ENCODE data around the gene SPTBN2. TPM values are rescaled to one million over a fixed set of nuclear protein-coding genes. Genes with fewer than 3 reads are reported as not detected.

SPTBN2 gene
- total and polyA plus RNA-seq, 2 of the 8 experiments (the other 6 are each of a cell fraction or from before 2014, with no cell fraction given) = 19.1 to 69.0 TPM

DNA sequence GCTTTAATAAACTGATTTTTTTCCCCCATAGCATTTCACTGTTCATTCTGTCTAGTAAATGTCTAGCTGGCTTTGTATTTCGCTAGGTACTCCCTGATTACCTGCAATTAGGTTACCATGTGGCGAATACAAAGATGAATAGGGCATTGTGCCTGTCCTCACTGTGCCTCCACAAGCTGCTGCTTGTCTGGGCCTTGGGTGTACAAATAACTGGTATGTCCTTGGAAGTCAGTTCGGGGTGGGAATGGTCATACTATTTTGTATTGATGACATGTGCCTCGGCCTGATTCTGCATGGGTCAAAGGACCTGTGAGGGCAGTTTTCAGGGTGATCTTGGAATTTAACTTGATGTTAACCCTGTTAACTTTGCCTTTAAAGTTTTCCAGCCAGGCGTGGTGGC, 79.1 kb downstream of the SPTBN2 start (continued):
- no peak for TF ChIP-seq FOSL1 (IDR thresholded peaks at IDR 0.05; ENCODE audit: insufficient read depth, low read depth, low read length)
- no peak for TF ChIP-seq BCL11A (IDR thresholded peaks at IDR 0.05; ENCODE audit: low read depth in 2 of 2, low read length in 2 of 2)
- no peak for TF ChIP-seq MAFK (IDR thresholded peaks at IDR 0.05; ENCODE audit: low read depth, low read length)
- no peak for TF ChIP-seq TEAD4 (IDR thresholded peaks at IDR 0.05; ENCODE audit: low read depth, low read length)
- TF ChIP-seq, protein P1, sequence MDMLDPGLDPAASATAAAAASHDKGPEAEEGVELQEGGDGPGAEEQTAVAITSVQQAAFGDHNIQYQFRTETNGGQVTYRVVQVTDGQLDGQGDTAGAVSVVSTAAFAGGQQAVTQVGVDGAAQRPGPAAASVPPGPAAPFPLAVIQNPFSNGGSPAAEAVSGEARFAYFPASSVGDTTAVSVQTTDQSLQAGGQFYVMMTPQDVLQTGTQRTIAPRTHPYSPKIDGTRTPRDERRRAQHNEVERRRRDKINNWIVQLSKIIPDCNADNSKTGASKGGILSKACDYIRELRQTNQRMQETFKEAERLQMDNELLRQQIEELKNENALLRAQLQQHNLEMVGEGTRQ (IDR thresholded peaks at IDR 0.05; ENCODE audit: low read length) = no peak
- no peak for TF ChIP-seq NANOG (IDR thresholded peaks at IDR 0.05; ENCODE audit: insufficient read depth, low read depth, low read length, poor library complexity, severe bottlenecking)
- no peak for TF ChIP-seq CTBP2 (IDR thresholded peaks at IDR 0.05; ENCODE audit: borderline replicate concordance, insufficient read depth, insufficient read length, low read length)
- no peak for TF ChIP-seq TAF1 (IDR thresholded peaks at IDR 0.05; ENCODE audit: low read depth, low read length)
- TF ChIP-seq PHF8 (conservative IDR thresholded peaks at IDR 0.05; ENCODE audit: low read depth, low read length) = no peak

Measured in H1 (cell line).